ENCODE measurements around the gene KCNMA1.
A peak's percentile ranks its signal among the peaks of the same experiment; 100 is the strongest.
"Not testable (repeated sequence)": the region's sequence is repeated elsewhere in the genome, so short reads cannot be mapped to it uniquely, and the experiment has no call there.

Gene KCNMA1

DNA sequence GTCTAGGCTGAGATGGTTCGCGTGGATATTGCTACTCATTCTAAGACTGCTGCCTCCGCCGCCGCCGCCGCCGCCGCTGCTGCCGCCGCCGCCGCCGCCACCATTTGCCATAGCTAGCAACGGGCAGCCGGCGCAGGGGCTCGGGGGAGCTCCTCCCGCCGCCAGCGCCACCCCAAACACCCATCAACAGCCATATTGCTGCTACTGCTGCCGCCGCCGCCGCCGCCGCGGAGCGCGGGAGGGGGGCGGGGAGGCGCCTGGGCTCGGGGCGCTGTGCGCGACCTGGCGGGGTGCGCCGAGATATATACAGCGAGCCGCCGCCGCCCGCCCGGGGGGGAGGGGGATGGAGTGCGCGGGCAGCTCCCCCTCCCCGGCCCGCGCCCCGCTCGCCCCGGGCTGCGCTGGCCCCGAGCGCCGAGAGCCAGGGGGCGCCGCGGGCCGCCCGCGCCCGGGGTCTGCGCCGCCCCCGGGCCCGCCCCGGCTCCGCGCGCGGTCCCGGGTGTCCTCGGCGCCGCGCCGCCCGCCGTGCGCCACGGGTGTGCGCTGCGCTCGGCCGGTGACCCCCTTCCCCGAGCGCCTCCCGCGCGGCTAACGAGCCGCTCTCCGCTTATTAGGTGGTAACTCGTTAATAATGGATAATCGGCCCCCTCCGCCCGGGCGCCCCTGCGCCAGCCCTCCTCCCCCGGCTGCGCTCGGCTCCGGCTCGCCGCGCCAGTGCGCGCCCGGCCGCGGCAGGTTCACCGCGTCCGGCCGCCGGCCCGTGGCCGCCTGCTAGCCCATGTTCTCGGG, at the start of gene KCNMA1:
TSS of gene KCNMA1 (minus strand) at position 277 of the 789 bp plus-strand sequence.
- DNase-seq (ENCODE audit: insufficient read length, low spot score) (peak; percentile 41), FAIRE-seq (no peak)
- TF ChIP-seq, protein P1, sequence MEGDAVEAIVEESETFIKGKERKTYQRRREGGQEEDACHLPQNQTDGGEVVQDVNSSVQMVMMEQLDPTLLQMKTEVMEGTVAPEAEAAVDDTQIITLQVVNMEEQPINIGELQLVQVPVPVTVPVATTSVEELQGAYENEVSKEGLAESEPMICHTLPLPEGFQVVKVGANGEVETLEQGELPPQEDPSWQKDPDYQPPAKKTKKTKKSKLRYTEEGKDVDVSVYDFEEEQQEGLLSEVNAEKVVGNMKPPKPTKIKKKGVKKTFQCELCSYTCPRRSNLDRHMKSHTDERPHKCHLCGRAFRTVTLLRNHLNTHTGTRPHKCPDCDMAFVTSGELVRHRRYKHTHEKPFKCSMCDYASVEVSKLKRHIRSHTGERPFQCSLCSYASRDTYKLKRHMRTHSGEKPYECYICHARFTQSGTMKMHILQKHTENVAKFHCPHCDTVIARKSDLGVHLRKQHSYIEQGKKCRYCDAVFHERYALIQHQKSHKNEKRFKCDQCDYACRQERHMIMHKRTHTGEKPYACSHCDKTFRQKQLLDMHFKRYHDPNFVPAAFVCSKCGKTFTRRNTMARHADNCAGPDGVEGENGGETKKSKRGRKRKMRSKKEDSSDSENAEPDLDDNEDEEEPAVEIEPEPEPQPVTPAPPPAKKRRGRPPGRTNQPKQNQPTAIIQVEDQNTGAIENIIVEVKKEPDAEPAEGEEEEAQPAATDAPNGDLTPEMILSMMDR (IDR thresholded peaks at IDR 0.05; ENCODE audit: insufficient read depth, missing control alignments): no peak

DNA sequence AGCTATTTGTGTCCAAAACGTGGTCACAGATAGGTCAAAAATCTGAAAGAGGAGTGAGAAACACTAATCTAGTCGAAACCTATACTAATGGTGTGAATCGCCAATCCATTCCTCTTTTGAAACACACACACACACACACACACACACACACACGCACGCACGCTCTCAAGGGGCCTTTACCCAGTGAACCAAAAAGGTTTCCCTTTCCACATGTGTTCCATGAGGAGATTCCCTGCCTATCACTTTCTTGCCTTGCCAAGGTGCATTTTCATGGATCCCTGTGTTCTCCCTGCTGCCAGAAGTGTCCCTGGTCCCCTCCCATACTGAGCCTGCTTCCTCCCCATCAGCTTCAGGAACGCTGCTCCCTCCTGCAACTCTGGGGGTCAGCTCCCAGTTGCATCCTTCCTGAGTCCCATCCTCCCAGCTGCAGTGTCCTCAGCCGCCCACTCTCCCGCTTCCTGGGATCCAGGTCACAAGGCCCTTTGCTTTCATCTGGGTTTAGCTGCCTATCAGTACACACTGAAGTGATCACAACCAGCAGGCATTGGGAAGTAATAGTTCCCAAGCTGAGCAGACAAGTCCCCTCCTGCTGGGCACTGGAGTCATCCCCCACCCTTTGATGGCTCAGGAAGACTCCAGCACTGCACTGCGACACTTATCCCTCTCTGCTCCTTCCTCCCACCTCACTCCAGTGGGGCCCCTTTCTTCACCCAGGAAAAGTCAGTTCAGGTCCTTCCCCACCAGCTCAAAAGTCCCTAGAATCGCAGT, 49.2 kb upstream of the KCNMA1 start:
- TF ChIP-seq, protein P1 (IDR thresholded peaks at IDR 0.05; ENCODE audit: insufficient read depth, missing control alignments): no peak
- no peak for FAIRE-seq

DNA sequence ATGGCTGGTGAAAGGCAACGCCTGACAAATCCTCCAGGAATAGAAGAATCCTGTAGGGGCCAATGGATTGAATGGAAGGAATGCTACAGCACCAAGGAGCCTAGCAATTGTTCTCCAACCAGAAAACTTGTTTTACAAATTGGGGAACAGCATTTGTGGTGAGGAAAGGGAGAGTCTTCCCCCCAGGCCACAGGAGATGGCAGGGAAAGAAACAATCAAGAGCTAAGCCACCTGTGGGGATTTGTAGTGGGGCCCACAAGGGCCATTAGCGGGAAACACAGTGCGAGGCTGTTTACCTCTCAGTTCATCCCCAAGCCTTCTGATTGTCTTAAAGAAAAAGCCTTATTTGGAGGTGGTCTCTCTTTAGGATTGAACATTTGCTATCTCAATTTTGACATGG, 48.5 kb upstream of the KCNMA1 start:
- DNase-seq (ENCODE audit: insufficient read length, low spot score): no peak
- TF ChIP-seq, protein P1 (IDR thresholded peaks at IDR 0.05; ENCODE audit: insufficient read depth, missing control alignments): no peak
- no peak for FAIRE-seq

More for the DNA sequence above, 49.2 kb upstream of the KCNMA1 start:
- DNase-seq (ENCODE audit: insufficient read length, low spot score): no peak

DNA sequence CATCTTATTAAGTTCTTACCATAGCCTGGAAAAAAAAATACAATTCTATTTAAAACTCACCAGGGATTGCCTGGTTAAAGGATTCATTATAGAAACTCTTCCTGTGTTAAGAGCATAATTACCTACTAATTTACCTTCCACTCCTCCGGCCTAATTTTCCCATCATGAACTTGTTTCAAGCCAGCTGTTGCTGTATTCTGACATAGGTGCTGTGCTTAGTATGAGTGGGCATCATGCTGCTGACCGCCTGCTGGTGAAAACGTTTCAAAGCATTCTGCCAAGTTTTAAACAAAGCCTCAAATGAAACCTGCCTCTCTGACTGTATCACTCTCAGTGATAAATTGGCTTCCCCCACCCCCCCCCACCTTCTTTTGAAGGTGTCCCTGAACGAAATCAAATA, 47.8 kb upstream of the KCNMA1 start:
- DNase-seq (ENCODE audit: insufficient read length, low spot score) (no peak), FAIRE-seq (no peak)
- TF ChIP-seq, protein P1 (IDR thresholded peaks at IDR 0.05; ENCODE audit: insufficient read depth, missing control alignments): no peak

DNA sequence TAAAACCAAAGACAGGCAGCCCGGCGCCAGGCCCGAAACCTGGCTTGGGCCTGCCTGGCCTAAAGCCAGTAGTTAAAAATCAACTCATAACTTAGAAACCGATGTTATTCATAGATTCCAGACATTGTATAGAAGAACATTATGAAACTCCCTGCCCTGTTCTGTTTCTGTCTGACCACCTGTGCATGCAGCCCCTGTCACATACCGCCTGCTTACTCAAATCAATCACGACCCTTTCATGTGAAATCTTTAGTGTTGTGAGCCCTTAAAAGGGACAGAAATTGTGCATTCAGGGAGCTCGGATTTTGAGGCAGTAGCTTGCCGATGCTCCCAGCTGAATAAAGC, 45.5 kb upstream of the KCNMA1 start:
- not testable (repeated sequence) for DNase-seq (ENCODE audit: insufficient read length, low spot score); FAIRE-seq

DNA sequence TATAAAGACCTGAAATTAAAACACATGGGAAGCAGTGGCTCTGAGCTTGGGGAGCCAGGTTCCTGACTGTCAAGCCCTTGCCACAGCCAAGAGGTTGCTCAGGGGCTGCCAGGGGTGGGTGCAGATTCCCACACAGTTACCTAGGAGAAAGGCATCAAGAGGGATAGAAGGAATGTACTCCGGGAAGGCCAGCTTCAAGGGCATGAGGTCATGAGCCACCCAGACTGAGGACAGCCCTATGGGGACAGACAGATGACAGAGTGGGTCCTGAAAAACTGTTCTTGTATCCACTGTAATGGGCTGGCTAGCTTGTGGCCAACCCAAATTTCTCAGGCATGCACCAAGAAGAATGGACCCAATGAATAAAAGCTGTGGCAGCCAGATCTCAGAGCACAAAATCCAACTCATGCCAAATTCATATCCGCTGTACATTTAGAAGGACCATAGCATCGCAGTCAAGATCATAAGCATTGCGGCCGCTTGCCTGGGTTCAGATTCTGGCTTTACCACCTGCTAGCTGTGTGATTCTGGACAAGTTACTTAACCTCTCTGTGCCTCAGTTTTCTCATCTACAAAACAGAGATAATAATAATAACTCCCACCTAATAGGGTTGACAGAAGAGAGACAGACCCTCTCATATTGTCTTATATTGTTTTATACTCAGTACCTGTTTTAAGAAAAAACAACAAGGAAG, 44.9 kb upstream of the KCNMA1 start:
- no peak for FAIRE-seq
- TF ChIP-seq, protein P1 (IDR thresholded peaks at IDR 0.05; ENCODE audit: insufficient read depth, missing control alignments): no peak
- DNase-seq (ENCODE audit: insufficient read length, low spot score): no peak

DNA sequence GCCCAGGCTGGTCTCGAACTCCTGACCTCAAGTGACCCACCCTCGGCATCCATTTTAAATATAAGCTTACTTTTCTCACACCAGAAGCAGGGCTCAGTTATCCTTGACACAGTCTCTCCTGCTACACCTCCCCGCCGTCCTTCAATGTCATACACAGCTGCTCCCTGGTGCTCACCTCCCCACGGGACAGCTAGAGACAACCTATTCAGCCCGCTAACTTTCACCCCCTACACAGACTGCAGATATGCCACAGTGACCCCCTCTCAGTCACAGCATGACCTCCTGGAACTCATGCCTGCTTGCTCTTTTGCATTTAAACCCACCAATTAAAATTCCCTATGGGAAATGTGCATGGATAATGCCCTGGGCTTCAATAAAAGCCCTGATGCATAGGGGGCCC, 44.2 kb upstream of the KCNMA1 start:
- no peak for FAIRE-seq

More for the DNA sequence above, 44.2 kb upstream of the KCNMA1 start:
- no peak for DNase-seq (ENCODE audit: insufficient read length, low spot score)
- TF ChIP-seq, protein P1 (IDR thresholded peaks at IDR 0.05; ENCODE audit: insufficient read depth, missing control alignments): no peak

Measured in D721Med (cell line).